Endothelial cell of umbilical vein (primary cell): ENCODE results near the gene UGT2A3. TPM values are rescaled to one million over a fixed set of nuclear protein-coding genes. Genes with fewer than 3 reads are reported as not detected.

Experiments
- BruUV-seq: library from RNA; stranded (reverse); fragments of 400-500 nt; replicated peaks from 2 replicates; lab custom pipeline; 2021; lab: Mats Ljungman, UMichigan
- CTCF ChIA-PET: fragments of 300-600, 350-600 bp; sonication (Branson Sonifier 250); formaldehyde crosslinking; loops from one replicate; lab custom pipeline; 2021; ENCODE audit warnings: antibody characterized with exemption, inconsistent platforms; lab: Charles Lee
- POLR2A ChIA-PET: fragments of 300-600, 350-600 bp; sonication (Branson Sonifier 250); formaldehyde crosslinking; loops from one replicate; lab custom pipeline; 2021; ENCODE audit warnings: antibody characterized with exemption, inconsistent platforms; lab: Charles Lee
- DNase-seq: peaks from one replicate; pipeline ENCODE4 v3.0.0-alpha.2; 2011; ENCODE audit warnings: low read depth, low spot score
- FAIRE-seq: peaks from 2 replicates; lab custom pipeline; 2011; peaks lifted over from hg19 to GRCh38; lab: Jason Lieb, UNC
- H2AFZ ChIP-seq: 2 replicates; pipeline ENCODE4 v1.6.0; 2012; ENCODE audit warnings: low read depth, low read length, control low read depth, inconsistent platforms
- H3K27ac ChIP-seq: 2 replicates; pipeline ENCODE4 v1.5.1; 2011; ENCODE audit warnings: low read depth, mild to moderate bottlenecking, control low read depth, low read length, moderate library complexity; ENCODE audit not compliant: insufficient read depth
- H3K27me3 ChIP-seq, 2 experiments: 2 replicates each; pipeline versions ENCODE4 v1.6.0 to v1.6.1; 2011; ENCODE audit warnings: low read length in 2 of 2, mixed read lengths in 1 of 2; ENCODE audit not compliant: control insufficient read depth in 2 of 2, insufficient read depth in 2 of 2
- H3K36me3 ChIP-seq, 2 experiments: 2 replicates in 1 of 2; 3 replicates in 1 of 2; pipeline ENCODE4 v1.5.1; 2011; ENCODE audit warnings: low read length in 2 of 2, mild to moderate bottlenecking in 1 of 2, moderate library complexity in 1 of 2; ENCODE audit not compliant: control insufficient read depth in 2 of 2, insufficient read depth in 2 of 2; ENCODE audit errors: extremely low read depth in 1 of 2
- H3K4me1 ChIP-seq: 3 replicates; pipeline ENCODE4 v1.5.1; 2011; ENCODE audit warnings: mild to moderate bottlenecking, low read length; ENCODE audit not compliant: control insufficient read depth, insufficient read depth; ENCODE audit errors: extremely low read depth
- H3K4me2 ChIP-seq: 2 replicates; pipeline ENCODE4 v1.6.1; 2011; ENCODE audit warnings: low read length, control low read depth, mixed read lengths; ENCODE audit not compliant: insufficient read depth
- H3K4me3 ChIP-seq, 3 experiments: fragments of 200-600 bp in 1 of 3; sonication (generic), shearing (Covaris generic) in 1 of 3; replicated peaks in 1 of 3; 2 replicates each; pipeline ENCODE4 v1.5.1; 2011 to 2016; ENCODE audit warnings: control low read depth in 3 of 3, low read length in 3 of 3, mild to moderate bottlenecking in 2 of 3, inconsistent platforms in 1 of 3, low read depth in 1 of 3, moderate library complexity in 1 of 3; ENCODE audit not compliant: insufficient read depth in 1 of 3
- H3K79me2 ChIP-seq: 2 replicates; pipeline ENCODE4 v1.6.0; 2012; ENCODE audit warnings: low read length, inconsistent platforms; ENCODE audit not compliant: control insufficient read depth, insufficient read depth
- H3K9ac ChIP-seq: replicated peaks from 2 replicates; pipeline ENCODE3; 2011; ENCODE audit warnings: low read length, control low read depth; ENCODE audit not compliant: insufficient read depth; ENCODE audit errors: extremely low read depth
- H3K9me1 ChIP-seq: replicated peaks from 3 replicates; pipeline ENCODE4 v1.6.0; 2011; ENCODE audit warnings: mild to moderate bottlenecking, low read length; ENCODE audit not compliant: control insufficient read depth, insufficient read depth; ENCODE audit errors: extremely low read depth
- H3K9me3 ChIP-seq: replicated peaks from 2 replicates; pipeline ENCODE4 v1.5.1; 2012; ENCODE audit warnings: low read length, inconsistent platforms; ENCODE audit not compliant: control insufficient read depth, insufficient read depth
- H4K20me1 ChIP-seq: replicated peaks from 2 replicates; pipeline ENCODE3; 2011; ENCODE audit warnings: mild to moderate bottlenecking, low read length; ENCODE audit not compliant: control insufficient read depth, insufficient read depth; ENCODE audit errors: extremely low read depth
- CTCF ChIP-seq, 2 donors: IDR thresholded peaks; 1 replicate in 1 of 2; 2 replicates in 1 of 2; pipeline ENCODE4 v1.5.1; 2011; ENCODE audit warnings: low read length in 2 of 2, mild to moderate bottlenecking in 2 of 2, moderate library complexity in 2 of 2, control low read depth in 1 of 2, inconsistent platforms in 1 of 2, low read depth in 1 of 2; ENCODE audit not compliant: insufficient read depth in 1 of 2; ENCODE audit errors: extremely low read depth in 1 of 2
- EZH2 ChIP-seq: IDR thresholded peaks from 2 replicates; pipeline ENCODE4 v1.6.1; 2012; ENCODE audit warnings: borderline replicate concordance, low read depth, mild to moderate bottlenecking, moderate library complexity, low read length, inconsistent platforms; ENCODE audit not compliant: severe bottlenecking
- FOS ChIP-seq: IDR thresholded peaks from 2 replicates; pipeline ENCODE4 v1.6.1; 2011; ENCODE audit warnings: mild to moderate bottlenecking, low read length, moderate library complexity, borderline replicate concordance; ENCODE audit not compliant: insufficient read depth
- GATA2 ChIP-seq: IDR thresholded peaks from 2 replicates; pipeline ENCODE4 v1.7.0; 2011; ENCODE audit warnings: low read depth, mild to moderate bottlenecking, moderate library complexity, mixed read lengths, low read length; ENCODE audit not compliant: insufficient read length, insufficient read depth
- JUN ChIP-seq: IDR thresholded peaks from 2 replicates; pipeline ENCODE4 v1.6.1; 2011; ENCODE audit warnings: borderline replicate concordance, low read depth; ENCODE audit not compliant: insufficient read length, insufficient read depth
- MAX ChIP-seq: IDR thresholded peaks from 2 replicates; pipeline ENCODE4 v1.6.1; 2011; ENCODE audit not compliant: insufficient read depth, insufficient read length
- MYC ChIP-seq: IDR thresholded peaks from one replicate; pipeline ENCODE4 v1.6.1; 2011; ENCODE audit warnings: mild to moderate bottlenecking, low read depth, low read length
- POLR2A ChIP-seq: IDR thresholded peaks from 2 replicates; pipeline ENCODE4 v1.6.1; 2012; ENCODE audit warnings: low read depth, mild to moderate bottlenecking, control low read depth, low read length
- POLR2AphosphoS5 ChIP-seq: IDR thresholded peaks from 2 replicates; pipeline ENCODE4 v1.6.1; 2012; ENCODE audit warnings: low read depth, mild to moderate bottlenecking, control low read depth, low read length, moderate library complexity; ENCODE audit not compliant: insufficient read depth
- dilution Hi-C: fragments of 300-500 bp; cut with MboI; formaldehyde crosslinking; loops from one replicate; pipeline ENCODE4 v1.15.0; 2019; ENCODE audit warnings: low sequenced_read_pairs; ENCODE audit not compliant: extremely low pct_ligation_motif_present
- intact Hi-C: fragments of 100-400 bp; cut with micrococcal nuclease; formaldehyde crosslinking; loops from one replicate; pipeline ENCODE4 v1.10.0; 2022
- polyA plus RNA-seq, 4 experiments: library from polyadenylated mRNA; depleted of rRNA in 3 of 4; stranded (reverse) in 3 of 4; unstranded in 1 of 4; fragments of >200 nt; gene quantifications; 2 replicates each; pipeline versions ENCODE4 v1.2.1 to v1.2.3, GENCODE V29; 2011 to 2012; ENCODE audit warnings: missing spikeins in 1 of 4
- total RNA-seq: library from RNA; stranded (reverse); gene quantifications from 2 replicates; pipeline ENCODE4 v1.2.3, GENCODE V29; 2021

UGT2A3 gene
- total and polyA plus RNA-seq, 2 donors (not counting 3 experiments of a cell fraction or from before 2014, with no cell fraction given) = not detected

GRCh38 chr4:68906780-68907137, 44.8 kb downstream of the UGT2A3 start:
- H3K79me2 ChIP-seq = no peaks in the 10 kb centered on the region
- no peak overlapping the region for H2AFZ ChIP-seq
- H3K4me3 ChIP-seq = no peak overlapping the region
- H3K9ac ChIP-seq = no peak overlapping the region
- no peak for FAIRE-seq
- no peak overlapping the region for H3K4me2 ChIP-seq
- no peaks in the 10 kb centered on the region for H3K9me1 ChIP-seq
- CTCF ChIA-PET = no interaction called here
- H3K36me3 ChIP-seq = no peaks in the 10 kb centered on the region
- H3K27ac ChIP-seq = no peak overlapping the region
- BruUV-seq = no TSS peak
- TF ChIP-seq MAX = no peak
- no peak for TF ChIP-seq EZH2
- TF ChIP-seq POLR2A = no peak
- no peaks in the 10 kb centered on the region for H3K4me1 ChIP-seq
- intact Hi-C loops (no loop called here), dilution Hi-C loops (no loop called here)
- H3K27me3 ChIP-seq = no peaks in the 10 kb centered on the region
- POLR2A ChIA-PET = no interaction called here
- no peak for DNase-seq
- H4K20me1 ChIP-seq = no peaks in the 10 kb centered on the region
- H3K9me3 ChIP-seq = no peaks in the 10 kb centered on the region

- TF ChIP-seq FOS (no peak), EZH2 (no peak), MYC (no peak), POLR2A (no peak), POLR2AphosphoS5 (no peak), JUN (no peak), CTCF (IDR thresholded peaks at IDR 0.05; ENCODE audit: extremely low read depth in 1 of 2, insufficient read depth in 1 of 2, low read depth in 1 of 2, low read length in 2 of 2) (no peak), GATA2 (no peak), MAX (no peak)
- ChIA-PET POLR2A (no interaction called here), CTCF (no interaction called here)
- dilution Hi-C loops = no loop called here
- Histone ChIP-seq H3K4me3 (no peak overlapping the region), H3K4me2 (no peak overlapping the region), H3K27me3 (no peaks in the 10 kb centered on the region), H3K9ac (no peak overlapping the region), H3K79me2 (no peaks in the 10 kb centered on the region), H3K4me1 (no peaks in the 10 kb centered on the region), H3K9me1 (no peaks in the 10 kb centered on the region), H3K27ac (no peak overlapping the region), H2AFZ (no peak overlapping the region), H3K9me3 (no peaks in the 10 kb centered on the region), H4K20me1 (no peaks in the 10 kb centered on the region), H3K36me3 (no peaks in the 10 kb centered on the region)
- no TSS peak for BruUV-seq
- DNase-seq (no peak), FAIRE-seq (no peak)
- intact Hi-C loops = no loop called here
Measured at GRCh38 chr4:68905939-68906779, 45.4 kb downstream of the UGT2A3 start.
